Mesodermal cell (in vitro differentiated cells): Measurements from ENCODE around the gene TGFBR3L.

Source experiments
- H3K27ac ChIP-seq: 2 replicates; pipeline ENCODE4 v1.7.0; 2013; ENCODE audit warnings: mild to moderate bottlenecking, low read depth, low read length, moderate library complexity; ENCODE audit not compliant: severe bottlenecking
- H3K36me3 ChIP-seq: 2 replicates; pipeline ENCODE4 v1.7.1; 2013; ENCODE audit warnings: mild to moderate bottlenecking, low read length, moderate library complexity; ENCODE audit not compliant: control insufficient read depth, insufficient read depth
- H3K4me1 ChIP-seq: one replicate; pipeline ENCODE4 v1.7.1; 2013; ENCODE audit warnings: mild to moderate bottlenecking, low read length; ENCODE audit not compliant: insufficient read depth, control insufficient read depth, poor library complexity, severe bottlenecking
- H3K4me3 ChIP-seq: 2 replicates; pipeline ENCODE4 v1.7.0; 2013; ENCODE audit warnings: low read length, control low read depth, mild to moderate bottlenecking; ENCODE audit not compliant: insufficient read depth, poor library complexity, severe bottlenecking; ENCODE audit errors: extremely low read depth
- H3K9me3 ChIP-seq: 2 replicates; pipeline ENCODE4 v1.7.1; 2013; ENCODE audit warnings: mild to moderate bottlenecking, low read length, moderate library complexity; ENCODE audit not compliant: control insufficient read depth
- WGBS, 2 experiments: methylation state at CpG; one replicate each; pipeline ENCODE4 v1.1.5; 2013; ENCODE audit warnings: missing lambda C conversion rate in 2 of 2; ENCODE audit not compliant: insufficient coverage in 2 of 2; 5-methylcytosine and 5-hydroxymethylcytosine counted together

TGFBR3L gene

DNA sequence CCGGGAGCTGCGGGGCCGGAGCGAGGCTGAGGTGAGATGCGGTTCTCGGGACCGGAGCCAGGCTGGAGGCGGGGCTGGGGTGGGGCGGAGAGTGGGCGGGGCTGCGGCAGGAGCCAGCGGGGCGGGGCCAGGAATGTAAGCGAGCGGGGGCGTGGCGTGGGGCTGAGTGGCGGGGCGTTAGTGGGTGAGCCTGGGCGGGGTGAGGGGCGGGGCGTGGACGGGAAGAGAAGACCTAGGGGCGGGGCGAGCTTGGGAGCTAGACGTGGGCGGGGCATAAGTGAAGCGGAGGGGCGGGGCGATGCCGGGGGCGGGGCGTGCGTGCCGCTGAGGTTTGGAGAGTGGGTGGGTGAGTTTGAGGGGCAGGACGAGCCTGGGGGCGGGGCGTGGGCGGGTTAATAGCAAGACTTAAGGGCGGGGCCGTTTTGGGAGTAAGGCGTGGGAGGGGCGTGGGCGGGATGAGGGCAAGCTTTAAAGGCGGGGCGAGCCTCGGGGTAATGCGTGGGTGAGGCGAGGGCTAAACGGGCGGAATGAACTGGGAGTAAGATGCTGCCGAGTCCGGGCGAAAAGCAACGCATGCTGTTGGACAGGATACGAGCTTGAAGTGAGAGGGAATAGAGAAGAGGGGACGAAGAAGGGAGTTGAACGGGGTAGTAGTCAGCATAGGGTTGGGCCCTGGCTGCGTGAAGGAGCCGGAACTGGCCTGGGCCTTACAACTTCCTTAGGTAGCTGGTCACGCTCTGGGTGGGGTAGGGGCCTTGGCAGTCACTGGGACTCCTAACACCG, 6.1 kb downstream of the TGFBR3L start:
- H3K27ac ChIP-seq = peak overlapping the region; percentile 88
- H3K4me1 ChIP-seq = peaks cover 19% of the 10 kb centered on the region
- H3K36me3 ChIP-seq = peaks cover 28% of the 10 kb centered on the region
- WGBS, 2 experiments = 13 to 18% methylated on average over 24 to 31 of the region's 62 CpGs
- H3K4me3 ChIP-seq = peak overlapping the region; percentile 63
- H3K9me3 ChIP-seq = no peaks in the 10 kb centered on the region

DNA sequence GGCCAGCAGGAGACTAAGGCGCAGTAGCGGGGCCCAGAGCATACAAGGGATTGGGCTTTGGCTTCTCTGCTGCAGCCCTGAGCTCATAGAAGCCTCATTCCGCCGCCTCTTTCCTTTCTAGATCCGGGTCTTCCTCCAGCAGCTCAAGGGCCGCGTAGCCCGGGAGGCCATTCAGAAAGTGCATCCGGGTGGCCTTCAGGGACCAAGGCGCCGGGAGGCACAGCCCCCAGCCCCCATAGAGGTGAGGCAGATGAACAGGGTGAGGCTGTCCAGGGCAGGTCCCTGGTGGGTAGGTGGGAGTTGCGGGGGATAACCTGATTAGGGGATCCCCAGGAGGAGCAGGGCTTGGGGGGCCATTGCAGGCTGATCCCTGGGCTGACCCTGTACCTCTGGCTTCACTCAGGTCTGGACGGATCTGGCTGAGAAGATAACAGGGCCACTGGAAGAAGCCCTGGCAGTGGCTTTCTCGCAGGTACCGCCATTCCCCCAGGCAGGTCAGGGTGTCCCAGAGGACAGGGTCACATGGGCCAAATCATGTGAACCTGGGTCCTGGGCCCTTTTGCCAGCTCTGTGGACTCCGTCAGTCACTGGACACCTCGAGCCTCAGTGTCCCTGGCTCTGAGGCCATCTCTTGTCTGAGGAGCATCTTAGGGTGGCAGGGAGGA, 6.8 kb downstream of the TGFBR3L start:
- WGBS, 2 experiments = 88 to 95% methylated on average over 11 to 15 of the region's 17 CpGs
- no peaks in the 10 kb centered on the region for H3K9me3 ChIP-seq
- H3K4me3 ChIP-seq = peak overlapping the region; percentile 39
- H3K4me1 ChIP-seq = peaks cover 20% of the 10 kb centered on the region
- H3K27ac ChIP-seq = peak overlapping the region; percentile 46
- peaks cover 28% of the 10 kb centered on the region for H3K36me3 ChIP-seq

GRCh38 chr19:7921967-7922835, 7.6 kb downstream of the TGFBR3L start:
- Histone ChIP-seq H3K4me3 (no peak overlapping the region), H3K9me3 (no peaks in the 10 kb centered on the region), H3K36me3 (peaks cover 28% of the 10 kb centered on the region), H3K27ac (no peak overlapping the region), H3K4me1 (peaks cover 23% of the 10 kb centered on the region)
- WGBS, 2 experiments = 94 to 95% methylated on average over 25 to 31 of the region's 31 CpGs

DNA sequence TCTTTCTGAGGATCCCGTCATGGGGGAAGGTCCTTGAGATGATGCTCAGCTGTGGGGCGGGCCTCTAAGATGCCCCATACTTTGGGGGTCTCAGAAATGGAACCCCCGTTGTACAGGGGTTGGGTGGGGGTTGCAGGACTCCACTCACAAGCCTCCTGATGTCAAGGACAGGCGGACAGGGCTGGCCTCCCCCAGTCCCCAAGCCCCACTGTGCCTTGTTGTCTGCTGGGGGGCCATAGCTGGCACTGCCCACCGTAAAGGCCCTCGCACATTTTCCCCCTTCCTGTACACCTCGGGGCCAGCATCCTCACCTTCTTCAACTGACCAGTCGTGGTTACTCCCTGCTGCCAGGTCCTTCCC, 8.2 kb downstream of the TGFBR3L start:
- H3K4me3 ChIP-seq = no peak overlapping the region
- no peaks in the 10 kb centered on the region for H3K9me3 ChIP-seq
- H3K36me3 ChIP-seq = peaks cover 28% of the 10 kb centered on the region
- 91 to 93% methylated on average over 4 to 8 of the region's 8 CpGs for WGBS, 2 experiments
- peaks cover 22% of the 10 kb centered on the region for H3K4me1 ChIP-seq
- H3K27ac ChIP-seq = no peak overlapping the region

DNA sequence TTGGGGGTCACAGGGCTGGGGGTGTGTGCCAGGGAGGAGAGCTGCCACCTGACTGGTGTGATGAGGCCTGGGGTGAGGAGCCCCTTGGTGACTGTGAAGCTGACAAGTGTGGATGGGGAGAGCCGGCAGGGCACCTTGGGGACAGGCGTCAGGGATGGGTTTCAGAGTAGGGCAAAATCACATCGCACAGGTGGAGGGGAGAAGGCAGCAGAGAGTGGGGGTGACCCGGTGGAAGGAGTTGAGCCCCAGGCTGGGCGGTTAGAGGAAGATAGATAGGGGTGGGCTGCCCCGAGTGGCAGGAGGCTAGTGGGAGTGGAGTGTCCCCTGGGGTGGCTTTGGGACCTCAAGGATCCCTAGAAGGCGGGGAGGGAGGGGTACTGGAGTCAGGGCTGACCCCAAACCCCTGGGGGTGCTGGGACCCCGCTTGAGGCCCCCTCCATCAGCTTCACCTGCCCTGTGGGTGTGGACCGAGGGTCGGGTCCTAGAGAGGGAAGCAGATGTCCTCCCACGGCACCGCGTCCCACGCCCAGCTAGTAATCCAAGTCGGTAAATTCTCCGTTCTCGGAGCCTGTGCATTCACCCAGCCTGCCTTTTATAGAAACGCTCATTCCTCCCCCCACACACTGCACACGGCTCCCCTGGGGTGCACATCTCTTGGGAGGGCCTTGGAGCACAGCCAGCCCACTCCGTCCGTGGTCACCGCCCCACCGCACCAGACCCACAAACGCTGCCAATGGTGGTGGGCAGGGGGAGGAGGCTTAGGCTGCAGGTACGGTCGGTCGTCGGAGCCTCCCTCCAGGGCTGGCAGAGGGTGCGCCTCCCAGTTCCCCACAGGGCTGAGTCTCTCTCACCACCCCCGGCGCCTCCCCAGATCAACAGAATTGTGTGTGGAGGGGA, 8.9 kb downstream of the TGFBR3L start:
- Histone ChIP-seq H3K4me3 (no peak overlapping the region), H3K27ac (no peak overlapping the region), H3K9me3 (no peaks in the 10 kb centered on the region), H3K36me3 (peaks cover 28% of the 10 kb centered on the region), H3K4me1 (peaks cover 29% of the 10 kb centered on the region)
- 93% methylated on average over 14 to 22 of the region's 31 CpGs for WGBS, 2 experiments

GRCh38 chr19:7924241-7924640, 9.6 kb downstream of the TGFBR3L start:
- H3K4me3 ChIP-seq = no peak overlapping the region
- H3K36me3 ChIP-seq = peaks cover 28% of the 10 kb centered on the region
- 91 to 98% methylated on average over 12 of the region's 12 CpGs for WGBS, 2 experiments
- H3K4me1 ChIP-seq = peaks cover 31% of the 10 kb centered on the region
- no peak overlapping the region for H3K27ac ChIP-seq
- H3K9me3 ChIP-seq = no peaks in the 10 kb centered on the region

DNA sequence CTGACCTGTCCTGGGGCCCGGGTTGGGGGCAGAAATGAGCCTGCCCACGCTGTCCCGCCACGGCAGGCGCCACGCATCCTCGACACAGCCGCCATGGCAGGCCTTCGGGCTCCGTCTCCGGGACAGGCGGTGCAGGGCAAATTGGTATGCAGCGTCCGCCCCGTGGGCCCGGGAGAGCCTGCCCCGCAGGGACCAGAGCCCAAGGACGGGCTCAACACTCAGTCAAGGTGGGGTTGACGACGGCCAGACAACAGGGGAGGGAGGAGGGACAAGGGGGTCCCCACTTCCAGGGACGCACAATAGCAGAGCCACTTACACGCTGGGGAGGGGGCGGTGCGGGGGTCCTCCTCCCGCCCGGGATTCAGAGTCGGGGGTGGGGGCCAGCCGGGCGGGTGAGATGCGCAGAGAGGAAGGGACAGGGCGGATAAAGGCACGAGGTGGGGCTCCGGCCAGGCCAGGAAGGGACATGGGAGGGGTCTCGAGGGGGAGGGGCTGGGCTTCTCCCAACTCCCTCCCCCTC, 10.1 kb downstream of the TGFBR3L start:
- Histone ChIP-seq H3K4me1 (peaks cover 31% of the 10 kb centered on the region), H3K4me3 (peak overlapping the region; percentile 60), H3K27ac (no peak overlapping the region), H3K9me3 (no peaks in the 10 kb centered on the region), H3K36me3 (peaks cover 28% of the 10 kb centered on the region)
- 69 to 73% methylated on average over 25 to 26 of the region's 34 CpGs for WGBS, 2 experiments

GRCh38 chr19:7925171-7925851, 10.7 kb downstream of the TGFBR3L start:
- H3K9me3 ChIP-seq = no peaks in the 10 kb centered on the region
- H3K27ac ChIP-seq = peak overlapping the region; percentile 73
- WGBS, 2 experiments = 0 to 1% methylated on average over 69 to 83 of the region's 98 CpGs
- H3K36me3 ChIP-seq = peaks cover 32% of the 10 kb centered on the region
- H3K4me3 ChIP-seq = peak overlapping the region; percentile 60
- peaks cover 31% of the 10 kb centered on the region for H3K4me1 ChIP-seq

- Histone ChIP-seq H3K36me3 (peaks cover 41% of the 10 kb centered on the region), H3K4me1 (peaks cover 31% of the 10 kb centered on the region), H3K27ac (peak within 1 kb of the TSS; percentile 73), H3K4me3 (peak within 1 kb of the TSS; percentile 60), H3K9me3 (no peaks in the 10 kb centered on the region)
- 9 to 13% methylated on average over 38 to 52 of the region's 65 CpGs for WGBS, 2 experiments
Observed at GRCh38 chr19:7926021-7926726, 11.5 kb downstream of the TGFBR3L start, which contains the start of gene CTXN1. Gene CTXN1 (minus strand): TSS chr19:7926135. CDS start chr19:7925538, 597 bp downstream.
